Caco-2 (cell line): ENCODE results near the gene RNF208. TPM values are rescaled to one million over a fixed set of nuclear protein-coding genes. Genes with fewer than 3 reads are reported as not detected.
A peak's percentile ranks its signal among the peaks of the same experiment; 100 is the strongest.

Experiments
- BruUV-seq: library from RNA; stranded (reverse); fragments of 400-500 nt; replicated peaks from 2 replicates; lab custom pipeline; 2021; lab: Mats Ljungman, UMichigan
- CTCF ChIA-PET: fragments of 300-600 bp; sonication (Branson Sonifier 250); formaldehyde crosslinking; loops from one replicate; lab custom pipeline; 2022; ENCODE audit warnings: antibody characterized with exemption; lab: Charles Lee
- POLR2A ChIA-PET: fragments of 300-600 bp; sonication (Branson Sonifier 250); formaldehyde crosslinking; loops from one replicate; lab custom pipeline; 2022; ENCODE audit warnings: antibody characterized with exemption; lab: Charles Lee
- DNase-seq, 2 experiments: peaks; one replicate each; pipeline versions ENCODE4 v3.0.0 to v3.0.0-alpha.2; 2020 to 2022
- H3K27me3 ChIP-seq: replicated peaks from 2 replicates; pipeline ENCODE4 v1.6.0; 2011; ENCODE audit warnings: low read length; ENCODE audit not compliant: control insufficient read depth, insufficient read depth
- H3K36me3 ChIP-seq: 2 replicates; pipeline ENCODE4 v1.5.1; 2011; ENCODE audit warnings: low read length; ENCODE audit not compliant: control insufficient read depth, insufficient read depth
- H3K4me1 ChIP-seq: fragments of 250-450 bp; sonication (Bioruptor Pico); 2 replicates; pipeline ENCODE4 v1.5.1; 2020; ENCODE audit warnings: mild to moderate bottlenecking
- H3K4me3 ChIP-seq: 2 replicates; pipeline ENCODE4 v1.5.1; 2011; ENCODE audit warnings: low read depth, mild to moderate bottlenecking, control low read depth, low read length
- H3K9me3 ChIP-seq: fragments of 250-450 bp; sonication (Bioruptor Pico); 2 replicates; pipeline ENCODE4 v1.5.1; 2020; ENCODE audit warnings: mild to moderate bottlenecking, moderate library complexity
- H3K27ac Mint-ChIP-seq: one replicate; pipeline ENCODE4 v1.8.0; 2022; ENCODE audit warnings: mixed read lengths; ENCODE audit not compliant: unreplicated experiment
- H3K27me3 Mint-ChIP-seq: one replicate; pipeline ENCODE4 v1.8.0; 2022; ENCODE audit warnings: mixed read lengths; ENCODE audit not compliant: insufficient read depth, unreplicated experiment
- H3K36me3 Mint-ChIP-seq: one replicate; pipeline ENCODE4 v1.8.0; 2022; ENCODE audit warnings: mild to moderate bottlenecking, mixed read lengths; ENCODE audit not compliant: insufficient read depth, unreplicated experiment
- H3K4me1 Mint-ChIP-seq: one replicate; pipeline ENCODE4 v1.8.0; 2022; ENCODE audit warnings: low read depth, mixed read lengths; ENCODE audit not compliant: unreplicated experiment
- H3K4me3 Mint-ChIP-seq: one replicate; pipeline ENCODE4 v1.8.0; 2022; ENCODE audit warnings: mild to moderate bottlenecking, moderate library complexity, mixed read lengths; ENCODE audit not compliant: unreplicated experiment
- H3K9me3 Mint-ChIP-seq: one replicate; pipeline ENCODE4 v1.8.0; 2022; ENCODE audit warnings: mixed read lengths; ENCODE audit not compliant: unreplicated experiment
- intact Hi-C: fragments of 100-400 bp; cut with micrococcal nuclease; formaldehyde crosslinking; loops from one replicate; pipeline ENCODE4 v1.10.0; 2022; ENCODE audit not compliant: unreplicated experiment
- total RNA-seq: library from RNA; stranded (reverse); gene quantifications from 2 replicates; pipeline ENCODE4 v1.2.3, GENCODE V29; 2022
- TF ChIP-seq, protein P1 (sequence below), 2 experiments: fragments of 200-600 bp in 1 of 2; IDR thresholded peaks; 1 replicate in 1 of 2; 2 replicates in 1 of 2; pipeline versions ENCODE4 v1.5.1 to v1.8.0; 2011 to 2022; ENCODE audit warnings: antibody characterized with exemption in 1 of 2, control low read depth in 1 of 2, inconsistent platforms in 1 of 2, low read depth in 1 of 2, low read length in 1 of 2, mild to moderate bottlenecking in 1 of 2, moderate library complexity in 1 of 2; ENCODE audit not compliant: insufficient read depth in 1 of 2, severe bottlenecking in 1 of 2, unreplicated experiment in 1 of 2

The RNF208 gene
- total RNA-seq, 1 experiment from 2014 or later, result 6.5 TPM

DNA sequence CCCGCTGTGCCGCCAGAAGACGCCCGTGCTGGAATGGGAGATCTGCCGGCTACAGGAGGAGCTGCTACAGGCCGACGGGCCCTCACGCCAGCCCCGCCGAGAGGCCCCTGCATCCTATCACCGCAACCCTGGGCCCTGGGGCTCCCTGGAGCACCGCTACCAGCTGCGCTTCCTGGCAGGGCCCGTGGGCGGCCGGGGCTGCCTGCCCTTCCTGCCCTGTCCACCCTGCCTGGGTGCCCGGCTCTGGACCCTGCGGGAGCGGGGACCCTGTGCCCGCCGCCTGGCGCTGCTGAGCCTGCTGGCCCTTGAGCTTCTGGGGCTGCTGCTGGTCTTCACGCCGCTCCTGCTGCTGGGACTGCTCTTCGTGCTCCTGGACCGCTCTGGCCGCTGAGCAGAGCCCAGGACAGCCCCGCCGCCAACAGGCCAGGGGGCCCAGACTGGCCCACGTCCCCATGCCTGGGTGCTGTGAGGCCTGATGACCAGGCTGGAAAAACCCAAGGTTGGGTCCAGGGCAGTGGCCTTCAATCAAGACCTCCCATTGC is 3.8 kb downstream of the RNF208 start:
- no peak for DNase-seq
- Mint-ChIP-seq H3K9me3 (no peaks in the 10 kb centered on the region), H3K36me3 (peaks cover 33% of the 10 kb centered on the region), H3K4me3 (peak overlapping the region; percentile 31), H3K27ac (no peak overlapping the region), H3K27me3 (no peaks in the 10 kb centered on the region), H3K4me1 (peaks cover 6% of the 10 kb centered on the region)
- intact Hi-C loops, result no loop called here
- Histone ChIP-seq H3K4me3 (no peak overlapping the region), H3K27me3 (no peaks in the 10 kb centered on the region), H3K36me3 (no peaks in the 10 kb centered on the region), H3K4me1 (peaks cover 25% of the 10 kb centered on the region), H3K9me3 (no peaks in the 10 kb centered on the region)
- ChIA-PET CTCF (interaction anchor here (0.8 kb wide), 2 partner anchors 18 to 189 kb away, joined by 3 to 8 read pairs; no protein-coding TSS in a partner anchor), POLR2A (interaction anchor here (0.5 to 0.6 kb wide), 2 partner anchors 13 to 28 kb away, joined by 3 to 5 read pairs; partner anchors contain the start of genes NDOR1 and TMEM203)
- no TSS peak for BruUV-seq
- TF ChIP-seq, protein P1, sequence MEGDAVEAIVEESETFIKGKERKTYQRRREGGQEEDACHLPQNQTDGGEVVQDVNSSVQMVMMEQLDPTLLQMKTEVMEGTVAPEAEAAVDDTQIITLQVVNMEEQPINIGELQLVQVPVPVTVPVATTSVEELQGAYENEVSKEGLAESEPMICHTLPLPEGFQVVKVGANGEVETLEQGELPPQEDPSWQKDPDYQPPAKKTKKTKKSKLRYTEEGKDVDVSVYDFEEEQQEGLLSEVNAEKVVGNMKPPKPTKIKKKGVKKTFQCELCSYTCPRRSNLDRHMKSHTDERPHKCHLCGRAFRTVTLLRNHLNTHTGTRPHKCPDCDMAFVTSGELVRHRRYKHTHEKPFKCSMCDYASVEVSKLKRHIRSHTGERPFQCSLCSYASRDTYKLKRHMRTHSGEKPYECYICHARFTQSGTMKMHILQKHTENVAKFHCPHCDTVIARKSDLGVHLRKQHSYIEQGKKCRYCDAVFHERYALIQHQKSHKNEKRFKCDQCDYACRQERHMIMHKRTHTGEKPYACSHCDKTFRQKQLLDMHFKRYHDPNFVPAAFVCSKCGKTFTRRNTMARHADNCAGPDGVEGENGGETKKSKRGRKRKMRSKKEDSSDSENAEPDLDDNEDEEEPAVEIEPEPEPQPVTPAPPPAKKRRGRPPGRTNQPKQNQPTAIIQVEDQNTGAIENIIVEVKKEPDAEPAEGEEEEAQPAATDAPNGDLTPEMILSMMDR (IDR thresholded peaks at IDR 0.05; ENCODE audit: insufficient read depth in 1 of 2, low read depth in 1 of 2, low read length in 1 of 2, severe bottlenecking in 1 of 2, unreplicated experiment in 1 of 2), result no peak

DNA sequence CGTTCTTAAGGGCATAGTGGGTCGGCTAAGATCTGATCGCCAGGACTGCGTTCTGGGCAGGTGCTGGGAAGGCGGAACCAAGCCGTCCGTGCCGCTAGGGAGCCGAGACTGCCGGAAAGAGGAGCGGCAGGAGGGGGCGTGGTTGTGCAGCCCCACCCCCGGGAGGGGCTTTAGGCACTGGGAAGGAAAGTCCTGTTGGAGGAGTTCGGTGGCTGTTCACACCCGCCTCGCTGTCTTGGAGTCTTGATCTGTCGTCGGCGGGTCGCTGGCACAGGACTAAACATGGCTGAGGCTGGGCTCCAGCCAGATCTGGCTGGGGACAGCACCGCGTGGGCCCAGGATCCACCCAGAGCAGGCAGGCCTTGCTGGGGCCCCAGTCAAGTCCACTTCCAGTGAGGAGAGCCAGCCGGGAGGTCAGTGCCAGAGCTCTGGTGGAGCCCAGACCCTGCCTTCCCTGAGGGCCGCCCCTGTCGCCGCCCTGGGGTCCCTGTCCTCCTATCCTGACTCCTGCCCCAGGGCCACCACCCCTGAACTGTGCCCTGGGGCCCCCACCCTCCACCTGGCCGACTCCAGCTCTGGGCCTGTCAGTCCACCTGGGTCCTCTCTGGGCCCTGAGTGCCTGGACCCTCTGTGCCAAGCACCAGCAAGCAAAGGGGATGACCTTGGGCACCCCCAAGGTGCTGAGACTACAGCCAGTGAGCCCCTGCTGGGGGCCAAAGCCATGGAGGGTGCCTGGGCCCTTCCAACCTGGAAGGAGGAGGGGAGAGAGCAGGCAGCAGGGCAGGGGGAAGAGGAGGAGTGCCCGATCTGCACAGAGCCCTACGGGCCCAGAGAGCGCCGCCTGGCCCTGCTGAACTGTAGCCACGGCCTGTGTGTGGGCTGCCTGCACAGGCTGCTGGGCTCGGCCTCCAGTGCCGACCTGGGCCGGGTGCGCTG is 4.5 kb downstream of the RNF208 start:
- POLR2A ChIA-PET, result interaction anchor here (0.6 to 0.8 kb wide), 2 partner anchors 12 to 23 kb away, joined by 3 read pairs; partner anchors contain the start of genes NDOR1, TMEM203 and TUBB4B
- Histone ChIP-seq H3K4me3 (peak overlapping the region; percentile 23), H3K9me3 (no peaks in the 10 kb centered on the region), H3K27me3 (no peaks in the 10 kb centered on the region), H3K36me3 (no peaks in the 10 kb centered on the region), H3K4me1 (peaks cover 25% of the 10 kb centered on the region)
- DNase-seq, result peak; percentile 83 to 88
- Mint-ChIP-seq H3K4me3 (peak overlapping the region; percentile 66), H3K27ac (peak overlapping the region; percentile 71), H3K4me1 (peaks cover 6% of the 10 kb centered on the region), H3K27me3 (no peaks in the 10 kb centered on the region), H3K9me3 (no peaks in the 10 kb centered on the region), H3K36me3 (peaks cover 27% of the 10 kb centered on the region)
- TF ChIP-seq, protein P1 (IDR thresholded peaks at IDR 0.05; ENCODE audit: insufficient read depth in 1 of 2, low read depth in 1 of 2, low read length in 1 of 2, severe bottlenecking in 1 of 2, unreplicated experiment in 1 of 2), result no peak
- BruUV-seq, result TSS peak; percentile 8
- CTCF ChIA-PET, result no interaction called here
- intact Hi-C loops, result no loop called here
